Measurements from ENCODE around the gene LCN2. TPM values are rescaled to one million over a fixed set of nuclear protein-coding genes. Genes with fewer than 3 reads are reported as not detected.

Gene LCN2
- total RNA-seq, 1 experiment from 2014 or later = not detected

- no peak for DNase-seq
- no peaks in the 10 kb centered on the region for H4K20me1 ChIP-seq (ENCODE audit: insufficient read depth, low read depth, low read length)
- H3K9ac ChIP-seq (ENCODE audit: low read length) = no peak overlapping the region
- no peak overlapping the region for H3K27ac ChIP-seq (ENCODE audit: low read length)
- H3K4me1 ChIP-seq (ENCODE audit: low read length) = 0 out of 2 replicates have a peak, but pooled peaks cover 2% of the 10 kb centered on the region
- peaks cover 10% of the 10 kb centered on the region for H3K36me3 ChIP-seq (ENCODE audit: insufficient read depth, low read length)
- H3K9me2 ChIP-seq (replicated peaks; ENCODE audit: insufficient read depth, low read length) = no peaks in the 10 kb centered on the region
- H3K79me2 ChIP-seq (ENCODE audit: low read length) = no peaks in the 10 kb centered on the region
- no peak overlapping the region for H3K4me3 ChIP-seq (ENCODE audit: low read length)
- no peak overlapping the region for H2AFZ ChIP-seq (ENCODE audit: low read length)
- H3K27me3 ChIP-seq (ENCODE audit: low read length) = no peaks in the 10 kb centered on the region
- H3K9me3 ChIP-seq (ENCODE audit: low read length) = no peaks in the 10 kb centered on the region
- no peak overlapping the region for H3K4me2 ChIP-seq (ENCODE audit: low read depth, low read length, poor library complexity, severe bottlenecking)
These were observed 30.8 kb upstream of the LCN2 start for GRCh38 chr9:128118472-128118857.

GRCh38 chr9:128118971-128119665 is 30.1 kb upstream of the LCN2 start:
- Histone ChIP-seq H3K36me3 (ENCODE audit: insufficient read depth, low read length) (peaks cover 8% of the 10 kb centered on the region; the same call in 1 of the 2 replicates), H3K27ac (ENCODE audit: low read length) (no peak overlapping the region), H3K27me3 (ENCODE audit: low read length) (no peaks in the 10 kb centered on the region), H3K4me3 (ENCODE audit: low read length) (no peak overlapping the region), H3K9me3 (ENCODE audit: low read length) (no peaks in the 10 kb centered on the region), H2AFZ (ENCODE audit: low read length) (no peak overlapping the region), H3K79me2 (ENCODE audit: low read length) (no peaks in the 10 kb centered on the region), H3K9ac (ENCODE audit: low read length) (no peak overlapping the region), H4K20me1 (ENCODE audit: insufficient read depth, low read depth, low read length) (no peaks in the 10 kb centered on the region), H3K9me2 (replicated peaks; ENCODE audit: insufficient read depth, low read length) (no peaks in the 10 kb centered on the region), H3K4me2 (ENCODE audit: low read depth, low read length, poor library complexity, severe bottlenecking) (no peak overlapping the region), H3K4me1 (ENCODE audit: low read length) (0 out of 2 replicates have a peak, but pooled peaks cover 2% of the 10 kb centered on the region)
- peak; percentile 49 for DNase-seq

GRCh38 chr9:128120061-128120740 is 29.1 kb upstream of the LCN2 start:
- peaks cover 8% of the 10 kb centered on the region; the same call in 1 of the 2 replicates for H3K36me3 ChIP-seq (ENCODE audit: insufficient read depth, low read length)
- H2AFZ ChIP-seq (ENCODE audit: low read length) = no peak overlapping the region
- H3K9me2 ChIP-seq (replicated peaks; ENCODE audit: insufficient read depth, low read length) = no peaks in the 10 kb centered on the region
- H3K27me3 ChIP-seq (ENCODE audit: low read length) = no peaks in the 10 kb centered on the region
- no peak overlapping the region for H3K27ac ChIP-seq (ENCODE audit: low read length)
- peaks cover 8% of the 10 kb centered on the region for H3K79me2 ChIP-seq (ENCODE audit: low read length)
- peak; percentile 40 for DNase-seq
- H3K4me3 ChIP-seq (ENCODE audit: low read length) = no peak overlapping the region
- H3K4me2 ChIP-seq (ENCODE audit: low read depth, low read length, poor library complexity, severe bottlenecking) = no peak overlapping the region
- H4K20me1 ChIP-seq (ENCODE audit: insufficient read depth, low read depth, low read length) = no peaks in the 10 kb centered on the region; the same call in 1 of the 2 replicates
- H3K4me1 ChIP-seq (ENCODE audit: low read length) = peaks cover 4% of the 10 kb centered on the region
- no peaks in the 10 kb centered on the region for H3K9me3 ChIP-seq (ENCODE audit: low read length)
- no peak overlapping the region for H3K9ac ChIP-seq (ENCODE audit: low read length)

- Histone ChIP-seq H3K4me1 (ENCODE audit: low read length) (peaks cover 11% of the 10 kb centered on the region), H3K27ac (ENCODE audit: low read length) (no peak overlapping the region), H3K36me3 (ENCODE audit: insufficient read depth, low read length) (peaks cover 6% of the 10 kb centered on the region; the same call in 1 of the 2 replicates), H3K9me2 (replicated peaks; ENCODE audit: insufficient read depth, low read length) (no peaks in the 10 kb centered on the region), H2AFZ (ENCODE audit: low read length) (no peak overlapping the region), H3K27me3 (ENCODE audit: low read length) (no peaks in the 10 kb centered on the region), H3K9ac (ENCODE audit: low read length) (no peak overlapping the region), H3K79me2 (ENCODE audit: low read length) (peaks cover 15% of the 10 kb centered on the region), H3K4me2 (ENCODE audit: low read depth, low read length, poor library complexity, severe bottlenecking) (no peak overlapping the region), H3K9me3 (ENCODE audit: low read length) (no peaks in the 10 kb centered on the region), H3K4me3 (ENCODE audit: low read length) (no peak overlapping the region), H4K20me1 (ENCODE audit: insufficient read depth, low read depth, low read length) (no peaks in the 10 kb centered on the region; the same call in 1 of the 2 replicates)
- DNase-seq = no peak
These were observed 28.4 kb upstream of the LCN2 start for GRCh38 chr9:128120741-128121465.

GRCh38 chr9:128121466-128121810 is 27.8 kb upstream of the LCN2 start:
- Histone ChIP-seq H2AFZ (ENCODE audit: low read length) (no peak overlapping the region), H3K9me3 (ENCODE audit: low read length) (no peaks in the 10 kb centered on the region), H3K9ac (ENCODE audit: low read length) (no peak overlapping the region), H3K4me1 (ENCODE audit: low read length) (peaks cover 17% of the 10 kb centered on the region), H3K4me2 (ENCODE audit: low read depth, low read length, poor library complexity, severe bottlenecking) (no peak overlapping the region), H3K27ac (ENCODE audit: low read length) (no peak overlapping the region), H3K4me3 (ENCODE audit: low read length) (no peak overlapping the region), H3K79me2 (ENCODE audit: low read length) (peaks cover 20% of the 10 kb centered on the region), H3K27me3 (ENCODE audit: low read length) (no peaks in the 10 kb centered on the region), H3K36me3 (ENCODE audit: insufficient read depth, low read length) (peaks cover 2% of the 10 kb centered on the region; the same call in 1 of the 2 replicates), H4K20me1 (ENCODE audit: insufficient read depth, low read depth, low read length) (no peaks in the 10 kb centered on the region; the same call in 1 of the 2 replicates), H3K9me2 (replicated peaks; ENCODE audit: insufficient read depth, low read length) (no peaks in the 10 kb centered on the region)
- no peak for DNase-seq

GRCh38 chr9:128121924-128122808 is 27.1 kb upstream of the LCN2 start:
- H3K36me3 ChIP-seq (ENCODE audit: insufficient read depth, low read length) = no peaks in the 10 kb centered on the region
- H3K4me1 ChIP-seq (ENCODE audit: low read length) = peaks cover 18% of the 10 kb centered on the region
- no peaks in the 10 kb centered on the region; the same call in 1 of the 2 replicates for H4K20me1 ChIP-seq (ENCODE audit: insufficient read depth, low read depth, low read length)
- no peak overlapping the region for H3K4me2 ChIP-seq (ENCODE audit: low read depth, low read length, poor library complexity, severe bottlenecking)
- H3K27ac ChIP-seq (ENCODE audit: low read length) = no peak overlapping the region
- H3K27me3 ChIP-seq (ENCODE audit: low read length) = no peaks in the 10 kb centered on the region
- H3K79me2 ChIP-seq (ENCODE audit: low read length) = peaks cover 28% of the 10 kb centered on the region
- no peak overlapping the region for H3K9ac ChIP-seq (ENCODE audit: low read length)
- H3K9me3 ChIP-seq (ENCODE audit: low read length) = no peaks in the 10 kb centered on the region
- no peak for DNase-seq
- no peaks in the 10 kb centered on the region for H3K9me2 ChIP-seq (replicated peaks; ENCODE audit: insufficient read depth, low read length)
- no peak overlapping the region for H3K4me3 ChIP-seq (ENCODE audit: low read length)
- no peak overlapping the region for H2AFZ ChIP-seq (ENCODE audit: low read length)

- Histone ChIP-seq H2AFZ (ENCODE audit: low read length) (no peak overlapping the region), H3K27me3 (ENCODE audit: low read length) (no peaks in the 10 kb centered on the region), H4K20me1 (ENCODE audit: insufficient read depth, low read depth, low read length) (no peaks in the 10 kb centered on the region; the same call in 1 of the 2 replicates), H3K9me3 (ENCODE audit: low read length) (no peaks in the 10 kb centered on the region), H3K4me3 (ENCODE audit: low read length) (no peak overlapping the region), H3K27ac (ENCODE audit: low read length) (no peak overlapping the region), H3K4me2 (ENCODE audit: low read depth, low read length, poor library complexity, severe bottlenecking) (no peak overlapping the region), H3K9ac (ENCODE audit: low read length) (no peak overlapping the region), H3K36me3 (ENCODE audit: insufficient read depth, low read length) (no peaks in the 10 kb centered on the region), H3K79me2 (ENCODE audit: low read length) (peaks cover 31% of the 10 kb centered on the region), H3K4me1 (ENCODE audit: low read length) (peaks cover 17% of the 10 kb centered on the region), H3K9me2 (replicated peaks; ENCODE audit: insufficient read depth, low read length) (no peaks in the 10 kb centered on the region)
- DNase-seq = no peak
These were observed 26.5 kb upstream of the LCN2 start for GRCh38 chr9:128122809-128123175.

Measured in Karpas-422 (cell line).